ENCODE measurements around the gene CARHSP1.
"Not testable (repeated sequence)": the region's sequence is repeated elsewhere in the genome, so short reads cannot be mapped to it uniquely, and the experiment has no call there.

CARHSP1 gene

DNA sequence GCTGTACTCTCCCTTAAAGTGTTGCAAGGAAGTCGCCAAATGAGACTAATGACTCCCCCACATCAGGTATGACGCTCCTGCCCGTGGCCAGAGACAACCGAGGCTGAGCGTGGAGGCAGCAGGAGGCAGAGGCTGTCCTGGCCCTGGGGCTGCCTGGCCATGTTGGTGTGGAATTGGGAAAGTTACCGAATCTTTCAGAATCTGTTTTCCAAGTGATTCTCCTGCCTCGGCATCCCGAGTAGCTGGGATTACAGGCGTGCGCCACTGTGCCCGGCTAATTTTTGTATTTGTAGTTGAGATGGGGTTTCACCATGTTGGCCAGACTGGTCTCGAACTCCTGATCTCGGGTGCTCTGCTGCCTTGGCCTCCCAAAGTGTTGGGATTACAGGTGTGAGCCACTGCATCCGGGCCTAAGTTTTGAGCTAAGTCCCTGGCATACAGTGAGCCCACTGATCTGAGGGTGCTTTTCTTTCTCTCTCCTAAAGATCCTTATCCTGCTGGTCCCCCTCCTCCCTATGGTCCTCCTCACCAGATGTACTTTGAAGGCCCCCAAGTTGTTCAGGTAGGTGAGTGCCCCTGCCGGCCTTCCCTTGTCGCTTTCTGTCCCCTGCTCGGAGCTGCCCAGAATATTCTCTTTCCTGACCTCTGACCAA is 14.0 kb upstream of the CARHSP1 start:
- Histone ChIP-seq H3K36me3 (peaks cover 9% of the 10 kb centered on the region), H3K27me3 (no peaks in the 10 kb centered on the region), H3K9me3 (no peaks in the 10 kb centered on the region), H3K4me3 (ENCODE audit: low read depth, low read length) (no peak overlapping the region), H3K4me1 (peaks cover 14% of the 10 kb centered on the region)
- no peak for DNase-seq
- TF ChIP-seq CTCF (IDR thresholded peaks at IDR 0.05; ENCODE audit: low read depth, low read length) = no peak

GRCh38 chr16:8882041-8882617 is 13.3 kb upstream of the CARHSP1 start, which contains the start of gene LITAFD:
LITAFD (plus strand) TSS chr16:8882351; CDS start chr16:8884356, 2,005 bp downstream.
- no peak for TF ChIP-seq CTCF (IDR thresholded peaks at IDR 0.05; ENCODE audit: low read depth, low read length)
- no peak within 1 kb of the TSS for H3K4me3 ChIP-seq (ENCODE audit: low read depth, low read length)

GRCh38 chr16:8880839-8881510 is 12.2 kb upstream of the CARHSP1 start:
- no peaks in the 10 kb centered on the region for H3K9me3 ChIP-seq
- no peaks in the 10 kb centered on the region; the same call in none of the 2 replicates for H3K4me1 ChIP-seq

More at GRCh38 chr16:8882041-8882617, 13.3 kb upstream of the CARHSP1 start, which contains the start of gene LITAFD:
- H3K27me3 ChIP-seq = no peaks in the 10 kb centered on the region
- peaks cover 10% of the 10 kb centered on the region for H3K4me1 ChIP-seq
- no peaks in the 10 kb centered on the region for H3K9me3 ChIP-seq
- DNase-seq = no peak
- H3K36me3 ChIP-seq = peaks cover 2% of the 10 kb centered on the region

GRCh38 chr16:8878523-8878911 is 9.7 kb upstream of the CARHSP1 start:
- Histone ChIP-seq H3K9me3 (no peaks in the 10 kb centered on the region), H3K27me3 (no peaks in the 10 kb centered on the region), H3K4me1 (no peaks in the 10 kb centered on the region), H3K4me3 (ENCODE audit: low read depth, low read length) (no peak overlapping the region), H3K36me3 (no peaks in the 10 kb centered on the region)
- no peak for DNase-seq
- no peak for TF ChIP-seq CTCF (IDR thresholded peaks at IDR 0.05; ENCODE audit: low read depth, low read length)

More at GRCh38 chr16:8880839-8881510, 12.2 kb upstream of the CARHSP1 start:
- TF ChIP-seq CTCF (IDR thresholded peaks at IDR 0.05; ENCODE audit: low read depth, low read length) = no peak
- Histone ChIP-seq H3K4me3 (ENCODE audit: low read depth, low read length) (no peak overlapping the region), H3K36me3 (no peaks in the 10 kb centered on the region), H3K27me3 (no peaks in the 10 kb centered on the region)
- no peak for DNase-seq

DNA sequence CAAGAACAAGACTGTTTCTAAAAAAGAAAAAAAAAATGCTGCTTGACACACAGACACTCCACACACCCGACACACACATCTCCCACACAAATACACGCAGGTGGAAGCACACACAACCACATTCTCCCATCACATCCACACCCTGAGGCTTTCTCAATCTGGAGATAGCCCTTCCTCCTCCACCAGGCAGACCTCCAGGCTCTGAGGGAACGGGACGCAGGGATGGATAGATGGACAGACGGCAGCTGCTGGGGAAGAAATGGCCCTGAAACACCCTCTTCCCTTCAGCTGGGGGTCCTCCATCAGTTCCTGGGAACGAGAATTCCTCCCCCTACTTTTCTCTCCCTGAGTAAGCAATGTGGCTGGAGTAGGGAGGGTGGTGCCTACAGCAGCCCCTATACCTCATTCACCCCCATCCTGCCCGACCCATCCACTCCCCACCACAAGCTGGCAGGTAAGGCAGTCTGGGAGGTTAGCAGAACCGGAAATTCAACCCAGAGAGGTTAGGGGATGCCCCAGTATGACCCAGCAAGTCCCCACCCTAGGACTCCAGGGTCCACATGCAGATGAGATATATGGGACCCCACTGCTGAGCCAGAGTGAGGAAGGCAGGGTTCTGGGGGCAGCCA is 9.2 kb upstream of the CARHSP1 start:
- Histone ChIP-seq H3K27me3 (no peaks in the 10 kb centered on the region), H3K4me1 (no peaks in the 10 kb centered on the region), H3K4me3 (ENCODE audit: low read depth, low read length) (no peak overlapping the region), H3K9me3 (no peaks in the 10 kb centered on the region), H3K36me3 (no peaks in the 10 kb centered on the region)
- TF ChIP-seq CTCF (IDR thresholded peaks at IDR 0.05; ENCODE audit: low read depth, low read length) = no peak
- no peak for DNase-seq

DNA sequence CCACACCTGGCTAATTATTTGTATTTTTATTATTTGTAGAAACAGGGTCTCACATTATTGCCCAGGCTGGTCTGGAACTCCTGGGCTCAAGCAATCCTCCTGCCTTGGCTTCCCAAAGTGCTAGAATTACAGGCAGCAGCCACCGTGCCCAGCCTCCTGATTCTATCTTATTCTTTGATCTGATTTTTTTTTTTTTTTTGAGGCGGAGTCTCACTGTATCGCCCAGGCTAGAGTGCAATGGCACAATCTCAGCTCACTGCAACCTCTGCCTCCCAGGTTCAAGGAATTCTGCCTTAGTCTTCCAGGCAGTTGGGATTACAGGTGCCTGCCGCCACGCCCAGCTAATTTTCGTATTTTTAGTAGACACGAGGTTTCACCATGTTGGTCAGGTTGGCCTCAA is 6.5 kb upstream of the CARHSP1 start:
- H3K4me1 ChIP-seq; H3K36me3 ChIP-seq; H3K4me3 ChIP-seq (ENCODE audit: low read depth, low read length); H3K9me3 ChIP-seq; DNase-seq; H3K27me3 ChIP-seq: not testable (repeated sequence)
